ENCODE data around the gene PKP2.
"Not testable (repeated sequence)": the region's sequence is repeated elsewhere in the genome, so short reads cannot be mapped to it uniquely, and the experiment has no call there.

Gene PKP2

DNA sequence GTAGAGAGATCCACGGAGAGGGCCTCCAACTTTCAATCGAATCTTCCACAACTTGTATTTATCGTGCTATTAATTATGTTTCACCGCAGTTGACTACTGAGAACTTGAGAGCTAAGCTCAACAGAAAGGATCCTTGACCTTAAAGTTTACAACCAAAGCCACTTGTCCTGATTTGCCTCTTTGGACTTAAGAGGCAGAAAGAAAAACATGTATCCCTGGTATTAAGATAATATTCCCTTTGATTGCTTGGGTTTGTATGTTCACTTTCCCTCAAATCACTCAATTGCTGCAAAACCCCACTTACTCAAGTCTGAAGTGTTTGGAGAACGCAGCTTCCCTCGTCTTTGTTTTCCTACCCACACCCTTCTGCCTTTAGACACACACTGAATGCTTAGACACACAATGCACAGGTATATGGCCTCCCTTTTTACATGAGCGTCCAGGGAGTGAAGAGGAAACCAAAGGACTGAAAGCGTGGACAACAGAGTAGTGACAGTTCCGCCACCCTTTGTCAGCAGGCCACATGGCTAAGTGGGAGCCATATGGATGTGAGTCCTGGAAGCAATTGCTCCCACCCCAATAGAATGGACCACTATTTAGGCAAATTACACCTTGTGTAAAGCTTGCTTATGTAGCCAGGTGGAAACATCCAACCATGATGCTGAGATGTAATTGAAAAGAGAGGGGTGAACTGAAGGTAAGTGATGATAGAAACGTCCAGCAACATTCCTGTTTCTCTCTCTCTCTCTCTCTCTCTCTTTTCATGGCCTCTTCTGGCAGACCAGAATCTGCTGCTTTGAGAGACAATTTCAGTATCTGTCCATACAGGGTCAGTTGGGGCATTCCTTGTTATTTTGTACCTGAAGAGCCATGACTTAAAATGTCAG, 1.4 kb upstream of the PKP2 start:
- H3K4me3 ChIP-seq (ENCODE audit: low read depth, low read length) = no peak overlapping the region
- TF ChIP-seq, protein P1, sequence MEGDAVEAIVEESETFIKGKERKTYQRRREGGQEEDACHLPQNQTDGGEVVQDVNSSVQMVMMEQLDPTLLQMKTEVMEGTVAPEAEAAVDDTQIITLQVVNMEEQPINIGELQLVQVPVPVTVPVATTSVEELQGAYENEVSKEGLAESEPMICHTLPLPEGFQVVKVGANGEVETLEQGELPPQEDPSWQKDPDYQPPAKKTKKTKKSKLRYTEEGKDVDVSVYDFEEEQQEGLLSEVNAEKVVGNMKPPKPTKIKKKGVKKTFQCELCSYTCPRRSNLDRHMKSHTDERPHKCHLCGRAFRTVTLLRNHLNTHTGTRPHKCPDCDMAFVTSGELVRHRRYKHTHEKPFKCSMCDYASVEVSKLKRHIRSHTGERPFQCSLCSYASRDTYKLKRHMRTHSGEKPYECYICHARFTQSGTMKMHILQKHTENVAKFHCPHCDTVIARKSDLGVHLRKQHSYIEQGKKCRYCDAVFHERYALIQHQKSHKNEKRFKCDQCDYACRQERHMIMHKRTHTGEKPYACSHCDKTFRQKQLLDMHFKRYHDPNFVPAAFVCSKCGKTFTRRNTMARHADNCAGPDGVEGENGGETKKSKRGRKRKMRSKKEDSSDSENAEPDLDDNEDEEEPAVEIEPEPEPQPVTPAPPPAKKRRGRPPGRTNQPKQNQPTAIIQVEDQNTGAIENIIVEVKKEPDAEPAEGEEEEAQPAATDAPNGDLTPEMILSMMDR (IDR thresholded peaks at IDR 0.05; ENCODE audit: low read depth, low read length, missing control alignments) = no peak
- in situ Hi-C loops (cut with HindIII; ENCODE audit: low sequenced_read_pairs) = no loop called here
- no peak for DNase-seq (ENCODE audit: low read depth)

DNA sequence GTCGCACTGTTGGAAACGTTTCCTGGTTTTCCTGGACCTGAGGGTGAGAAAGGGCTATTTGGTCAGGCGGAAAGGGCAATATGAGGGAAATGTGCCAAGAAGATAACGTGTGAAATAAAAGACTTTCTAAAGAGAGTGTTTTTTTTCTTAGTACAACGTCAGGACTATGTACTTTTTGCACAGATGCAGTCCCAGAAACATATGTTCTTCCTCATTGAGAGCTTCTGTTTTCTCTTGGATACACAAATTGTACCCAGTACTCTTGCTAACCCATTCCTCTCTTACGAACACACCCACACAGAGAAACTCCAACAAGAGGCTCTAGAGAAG, 669 bp upstream of the PKP2 start:
- TF ChIP-seq, protein P1 (IDR thresholded peaks at IDR 0.05; ENCODE audit: low read depth, low read length, missing control alignments) = no peak
- in situ Hi-C loops (cut with HindIII; ENCODE audit: low sequenced_read_pairs) = no loop called here
- DNase-seq (ENCODE audit: low read depth) = no peak
- H3K4me3 ChIP-seq (ENCODE audit: low read depth, low read length) = peak overlapping the region; percentile 53

DNA sequence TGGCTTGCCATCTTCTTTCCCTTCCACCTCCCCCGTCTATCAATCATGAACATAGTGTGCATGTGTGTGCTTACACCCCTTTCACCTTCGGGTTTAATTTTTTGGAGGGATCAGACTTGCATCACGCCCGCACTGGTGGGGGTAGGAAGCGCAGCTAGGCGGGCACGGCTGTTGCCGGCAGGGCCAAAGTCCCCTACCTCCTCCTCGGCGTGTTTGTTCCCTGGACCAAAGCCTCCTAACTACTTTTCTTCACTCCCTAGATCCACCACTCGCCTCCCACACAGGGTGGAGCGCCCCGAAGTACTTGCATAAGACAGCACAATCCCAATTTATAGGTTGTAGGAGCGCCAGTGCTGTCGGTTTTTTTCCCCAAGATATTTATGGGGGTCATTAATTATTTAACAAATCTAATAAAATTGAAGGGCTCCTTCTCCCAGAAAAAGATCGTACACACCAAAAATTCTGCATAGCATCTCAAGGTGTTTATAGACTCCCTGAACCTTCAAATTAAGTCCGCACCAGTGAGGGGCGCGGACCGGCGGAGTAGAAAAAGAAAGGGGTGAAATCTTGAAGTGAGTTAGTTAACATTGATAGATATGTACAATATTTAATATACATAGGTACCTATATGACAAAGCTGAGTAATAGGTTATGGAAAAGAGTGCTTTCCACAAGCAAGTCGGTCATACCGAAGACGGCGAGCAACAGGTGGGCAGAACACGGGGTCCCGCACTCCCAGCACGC, 717 bp downstream of the PKP2 start:
- peak overlapping the region; percentile 53 for H3K4me3 ChIP-seq (ENCODE audit: low read depth, low read length)
- TF ChIP-seq, protein P1 (IDR thresholded peaks at IDR 0.05; ENCODE audit: low read depth, low read length, missing control alignments) = no peak
- in situ Hi-C loops (cut with HindIII; ENCODE audit: low sequenced_read_pairs) = no loop called here
- DNase-seq (ENCODE audit: low read depth) = no peak

DNA sequence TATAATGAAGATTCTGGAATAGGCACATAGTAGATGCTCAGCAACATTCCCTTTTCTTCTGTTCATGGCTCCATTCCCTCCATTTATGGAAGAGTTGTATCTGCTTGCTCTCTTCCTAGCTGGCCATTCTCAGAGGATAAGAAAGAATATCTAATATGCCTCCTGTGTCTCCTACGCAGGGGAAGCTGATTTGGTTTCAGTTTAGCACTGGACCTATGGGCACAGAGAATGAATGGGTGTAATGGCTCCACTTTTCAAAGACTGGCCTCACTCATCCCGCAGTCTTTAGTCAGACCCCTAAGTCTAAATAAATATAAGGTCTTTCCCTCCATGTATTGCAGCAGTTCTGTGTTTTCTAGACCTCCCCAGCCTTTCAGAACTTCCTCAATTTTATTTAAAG, 2.0 kb downstream of the PKP2 start:
- in situ Hi-C loops (cut with HindIII; ENCODE audit: low sequenced_read_pairs) = no loop called here
- TF ChIP-seq, protein P1 (IDR thresholded peaks at IDR 0.05; ENCODE audit: low read depth, low read length, missing control alignments) = no peak

DNA sequence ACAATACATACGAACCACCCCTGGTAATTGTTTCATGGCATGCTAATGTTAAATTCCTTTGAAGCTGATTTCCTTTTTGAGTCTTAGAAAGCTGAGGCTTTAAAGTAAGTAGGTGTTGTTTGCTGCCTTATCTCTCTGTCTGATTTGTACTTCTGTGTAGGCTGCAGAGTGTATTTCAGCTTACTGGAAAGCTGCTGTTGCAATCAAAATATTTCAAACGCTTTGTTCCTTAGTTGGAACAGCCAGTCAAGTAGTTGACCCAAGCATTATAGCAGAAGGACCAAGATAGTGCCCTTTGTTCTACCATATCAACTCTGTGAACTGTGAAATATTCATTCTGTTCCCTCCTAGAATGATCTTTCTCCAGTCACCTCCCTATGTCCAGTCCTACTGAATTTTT, 3.1 kb downstream of the PKP2 start:
- in situ Hi-C loops (cut with HindIII; ENCODE audit: low sequenced_read_pairs) = no loop called here
- TF ChIP-seq, protein P1 (IDR thresholded peaks at IDR 0.05; ENCODE audit: low read depth, low read length, missing control alignments) = no peak
- DNase-seq (ENCODE audit: low read depth) = no peak
- no peak overlapping the region for H3K4me3 ChIP-seq (ENCODE audit: low read depth, low read length)

More for the DNA sequence above, 2.0 kb downstream of the PKP2 start:
- no peak for DNase-seq (ENCODE audit: low read depth)
- no peak overlapping the region for H3K4me3 ChIP-seq (ENCODE audit: low read depth, low read length)

DNA sequence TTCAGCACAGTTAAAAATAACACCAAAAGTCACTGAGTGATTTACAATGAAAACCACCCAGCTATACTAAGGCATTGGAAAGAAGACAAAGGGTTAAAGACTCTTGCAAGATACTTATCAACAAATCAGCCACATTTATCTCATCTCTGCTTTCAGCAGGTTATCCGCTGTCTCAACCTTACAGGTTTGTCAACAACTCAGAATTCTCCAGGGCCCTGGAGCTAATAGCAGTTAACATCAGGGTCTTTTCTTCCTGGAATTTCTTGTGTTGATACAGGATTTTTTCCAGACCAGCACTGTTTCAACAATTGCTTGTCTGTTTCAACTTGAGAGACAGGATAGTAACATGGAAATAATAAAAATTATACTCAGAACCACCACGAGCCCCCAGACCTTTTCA, 3.5 kb downstream of the PKP2 start:
- TF ChIP-seq, protein P1 (IDR thresholded peaks at IDR 0.05; ENCODE audit: low read depth, low read length, missing control alignments) = no peak
- no peak overlapping the region for H3K4me3 ChIP-seq (ENCODE audit: low read depth, low read length)
- DNase-seq (ENCODE audit: low read depth) = no peak
- in situ Hi-C loops (cut with HindIII; ENCODE audit: low sequenced_read_pairs) = no loop called here

DNA sequence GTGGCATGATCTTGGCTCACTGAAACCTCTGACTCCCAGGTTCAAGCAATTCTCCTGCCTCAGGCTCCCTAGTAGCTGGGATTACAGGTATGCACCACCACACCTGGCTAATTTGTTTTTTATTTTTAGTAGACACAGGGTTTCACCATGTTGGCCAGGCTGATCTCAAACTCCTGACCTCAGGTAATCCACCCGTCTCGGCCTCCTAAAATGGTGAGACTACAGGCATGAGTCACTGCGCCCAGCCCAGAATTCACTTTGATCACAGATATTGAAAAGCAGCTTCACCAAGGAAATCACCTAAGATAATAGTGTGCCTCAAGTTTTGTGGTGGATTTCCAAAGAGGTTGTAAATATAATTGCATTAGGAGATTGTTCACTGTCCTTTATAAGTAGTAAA, 4.2 kb downstream of the PKP2 start:
- H3K4me3 ChIP-seq (ENCODE audit: low read depth, low read length); in situ Hi-C loops (cut with HindIII; ENCODE audit: low sequenced_read_pairs); DNase-seq (ENCODE audit: low read depth): not testable (repeated sequence)

Measured in astrocyte of the cerebellum (primary cell).